Endothelial cell of umbilical vein (primary cell): ENCODE data around the gene FOXF1. TPM values are rescaled to one million over a fixed set of nuclear protein-coding genes. Genes with fewer than 3 reads are reported as not detected.

Experiments used
- BruUV-seq: library from RNA; stranded (reverse); fragments of 400-500 nt; replicated peaks from 2 replicates; lab custom pipeline; 2021; lab: Mats Ljungman, UMichigan
- CTCF ChIA-PET: fragments of 300-600, 350-600 bp; sonication (Branson Sonifier 250); formaldehyde crosslinking; loops from one replicate; lab custom pipeline; 2021; ENCODE audit warnings: antibody characterized with exemption, inconsistent platforms; lab: Charles Lee
- POLR2A ChIA-PET: fragments of 300-600, 350-600 bp; sonication (Branson Sonifier 250); formaldehyde crosslinking; loops from one replicate; lab custom pipeline; 2021; ENCODE audit warnings: antibody characterized with exemption, inconsistent platforms; lab: Charles Lee
- DNase-seq: peaks from one replicate; pipeline ENCODE4 v3.0.0-alpha.2; 2011; ENCODE audit warnings: low read depth, low spot score
- FAIRE-seq: peaks from 2 replicates; lab custom pipeline; 2011; peaks lifted over from hg19 to GRCh38; lab: Jason Lieb, UNC
- H2AFZ ChIP-seq: 2 replicates; pipeline ENCODE4 v1.6.0; 2012; ENCODE audit warnings: low read depth, low read length, control low read depth, inconsistent platforms
- H3K27ac ChIP-seq: 2 replicates; pipeline ENCODE4 v1.5.1; 2011; ENCODE audit warnings: low read depth, mild to moderate bottlenecking, control low read depth, low read length, moderate library complexity; ENCODE audit not compliant: insufficient read depth
- H3K27me3 ChIP-seq, 2 experiments: 2 replicates each; pipeline versions ENCODE4 v1.6.0 to v1.6.1; 2011; ENCODE audit warnings: low read length in 2 of 2, mixed read lengths in 1 of 2; ENCODE audit not compliant: control insufficient read depth in 2 of 2, insufficient read depth in 2 of 2
- H3K36me3 ChIP-seq, 2 experiments: 2 replicates in 1 of 2; 3 replicates in 1 of 2; pipeline ENCODE4 v1.5.1; 2011; ENCODE audit warnings: low read length in 2 of 2, mild to moderate bottlenecking in 1 of 2, moderate library complexity in 1 of 2; ENCODE audit not compliant: control insufficient read depth in 2 of 2, insufficient read depth in 2 of 2; ENCODE audit errors: extremely low read depth in 1 of 2
- H3K4me1 ChIP-seq: 3 replicates; pipeline ENCODE4 v1.5.1; 2011; ENCODE audit warnings: mild to moderate bottlenecking, low read length; ENCODE audit not compliant: control insufficient read depth, insufficient read depth; ENCODE audit errors: extremely low read depth
- H3K4me2 ChIP-seq: 2 replicates; pipeline ENCODE4 v1.6.1; 2011; ENCODE audit warnings: low read length, control low read depth, mixed read lengths; ENCODE audit not compliant: insufficient read depth
- H3K4me3 ChIP-seq, 3 experiments: fragments of 200-600 bp in 1 of 3; sonication (generic), shearing (Covaris generic) in 1 of 3; replicated peaks in 1 of 3; 2 replicates each; pipeline ENCODE4 v1.5.1; 2011 to 2016; ENCODE audit warnings: control low read depth in 3 of 3, low read length in 3 of 3, mild to moderate bottlenecking in 2 of 3, inconsistent platforms in 1 of 3, low read depth in 1 of 3, moderate library complexity in 1 of 3; ENCODE audit not compliant: insufficient read depth in 1 of 3
- H3K79me2 ChIP-seq: 2 replicates; pipeline ENCODE4 v1.6.0; 2012; ENCODE audit warnings: low read length, inconsistent platforms; ENCODE audit not compliant: control insufficient read depth, insufficient read depth
- H3K9ac ChIP-seq: replicated peaks from 2 replicates; pipeline ENCODE3; 2011; ENCODE audit warnings: low read length, control low read depth; ENCODE audit not compliant: insufficient read depth; ENCODE audit errors: extremely low read depth
- H3K9me1 ChIP-seq: replicated peaks from 3 replicates; pipeline ENCODE4 v1.6.0; 2011; ENCODE audit warnings: mild to moderate bottlenecking, low read length; ENCODE audit not compliant: control insufficient read depth, insufficient read depth; ENCODE audit errors: extremely low read depth
- H3K9me3 ChIP-seq: replicated peaks from 2 replicates; pipeline ENCODE4 v1.5.1; 2012; ENCODE audit warnings: low read length, inconsistent platforms; ENCODE audit not compliant: control insufficient read depth, insufficient read depth
- H4K20me1 ChIP-seq: replicated peaks from 2 replicates; pipeline ENCODE3; 2011; ENCODE audit warnings: mild to moderate bottlenecking, low read length; ENCODE audit not compliant: control insufficient read depth, insufficient read depth; ENCODE audit errors: extremely low read depth
- CTCF ChIP-seq, 2 donors: IDR thresholded peaks; 1 replicate in 1 of 2; 2 replicates in 1 of 2; pipeline ENCODE4 v1.5.1; 2011; ENCODE audit warnings: low read length in 2 of 2, mild to moderate bottlenecking in 2 of 2, moderate library complexity in 2 of 2, control low read depth in 1 of 2, inconsistent platforms in 1 of 2, low read depth in 1 of 2; ENCODE audit not compliant: insufficient read depth in 1 of 2; ENCODE audit errors: extremely low read depth in 1 of 2
- EZH2 ChIP-seq: IDR thresholded peaks from 2 replicates; pipeline ENCODE4 v1.6.1; 2012; ENCODE audit warnings: borderline replicate concordance, low read depth, mild to moderate bottlenecking, moderate library complexity, low read length, inconsistent platforms; ENCODE audit not compliant: severe bottlenecking
- FOS ChIP-seq: IDR thresholded peaks from 2 replicates; pipeline ENCODE4 v1.6.1; 2011; ENCODE audit warnings: mild to moderate bottlenecking, low read length, moderate library complexity, borderline replicate concordance; ENCODE audit not compliant: insufficient read depth
- GATA2 ChIP-seq: IDR thresholded peaks from 2 replicates; pipeline ENCODE4 v1.7.0; 2011; ENCODE audit warnings: low read depth, mild to moderate bottlenecking, moderate library complexity, mixed read lengths, low read length; ENCODE audit not compliant: insufficient read length, insufficient read depth
- JUN ChIP-seq: IDR thresholded peaks from 2 replicates; pipeline ENCODE4 v1.6.1; 2011; ENCODE audit warnings: borderline replicate concordance, low read depth; ENCODE audit not compliant: insufficient read length, insufficient read depth
- MAX ChIP-seq: IDR thresholded peaks from 2 replicates; pipeline ENCODE4 v1.6.1; 2011; ENCODE audit not compliant: insufficient read depth, insufficient read length
- MYC ChIP-seq: IDR thresholded peaks from one replicate; pipeline ENCODE4 v1.6.1; 2011; ENCODE audit warnings: mild to moderate bottlenecking, low read depth, low read length
- POLR2A ChIP-seq: IDR thresholded peaks from 2 replicates; pipeline ENCODE4 v1.6.1; 2012; ENCODE audit warnings: low read depth, mild to moderate bottlenecking, control low read depth, low read length
- POLR2AphosphoS5 ChIP-seq: IDR thresholded peaks from 2 replicates; pipeline ENCODE4 v1.6.1; 2012; ENCODE audit warnings: low read depth, mild to moderate bottlenecking, control low read depth, low read length, moderate library complexity; ENCODE audit not compliant: insufficient read depth
- dilution Hi-C: fragments of 300-500 bp; cut with MboI; formaldehyde crosslinking; loops from one replicate; pipeline ENCODE4 v1.15.0; 2019; ENCODE audit warnings: low sequenced_read_pairs; ENCODE audit not compliant: extremely low pct_ligation_motif_present
- intact Hi-C: fragments of 100-400 bp; cut with micrococcal nuclease; formaldehyde crosslinking; loops from one replicate; pipeline ENCODE4 v1.10.0; 2022
- polyA plus RNA-seq, 4 experiments: library from polyadenylated mRNA; depleted of rRNA in 3 of 4; stranded (reverse) in 3 of 4; unstranded in 1 of 4; fragments of >200 nt; gene quantifications; 2 replicates each; pipeline versions ENCODE4 v1.2.1 to v1.2.3, GENCODE V29; 2011 to 2012; ENCODE audit warnings: missing spikeins in 1 of 4
- total RNA-seq: library from RNA; stranded (reverse); gene quantifications from 2 replicates; pipeline ENCODE4 v1.2.3, GENCODE V29; 2021

FOXF1 gene
- total and polyA plus RNA-seq, 2 donors (not counting 3 experiments of a cell fraction or from before 2014, with no cell fraction given): 1.0 to 1.1 TPM

GRCh38 chr16:86480444-86480843 is 29.9 kb upstream of the FOXF1 start:
- intact Hi-C loops (no loop called here), dilution Hi-C loops (no loop called here)
- POLR2A ChIA-PET: no interaction called here
- DNase-seq (no peak), FAIRE-seq (no peak)
- no peak overlapping the region for H3K4me3 ChIP-seq
- CTCF ChIA-PET: interaction anchor here (0.7 to 1.8 kb wide), 2 partner anchors 37 to 228 kb away, joined by 3 to 7 read pairs; no protein-coding TSS in a partner anchor
- TF ChIP-seq GATA2 (no peak), CTCF (IDR thresholded peaks at IDR 0.05; ENCODE audit: extremely low read depth in 1 of 2, insufficient read depth in 1 of 2, low read depth in 1 of 2, low read length in 2 of 2) (no peak), EZH2 (no peak), POLR2AphosphoS5 (no peak), MAX (no peak), MYC (no peak), JUN (no peak), FOS (no peak), POLR2A (no peak)
- H3K9ac ChIP-seq: no peak overlapping the region
- no TSS peak for BruUV-seq
- H3K9me1 ChIP-seq: no peaks in the 10 kb centered on the region
- no peaks in the 10 kb centered on the region for H3K9me3 ChIP-seq
- no peaks in the 10 kb centered on the region for H3K4me1 ChIP-seq
- no peaks in the 10 kb centered on the region for H3K36me3 ChIP-seq
- peaks cover 0 to 9% of the 10 kb centered on the region in 2 experiments for H3K27me3 ChIP-seq
- no peak overlapping the region for H2AFZ ChIP-seq
- no peak overlapping the region for H3K27ac ChIP-seq
- H3K79me2 ChIP-seq: no peaks in the 10 kb centered on the region
- no peaks in the 10 kb centered on the region for H4K20me1 ChIP-seq
- no peak overlapping the region for H3K4me2 ChIP-seq
